GM18519 (cell line): ENCODE measurements around the gene ASPSCR1.
"Not testable (repeated sequence)": the region's sequence is repeated elsewhere in the genome, so short reads cannot be mapped to it uniquely, and the experiment has no call there.

Experiments used
- ATAC-seq: cut with Tn5 transposase; IDR thresholded peaks from one replicate; pipeline ENCODE4 v1.9.1; 2021; ENCODE audit warnings: mild to moderate bottlenecking, moderate library complexity; ENCODE audit not compliant: unreplicated experiment, low FRiP score

The ASPSCR1 gene

GRCh38 chr17:81941484-81942166 lies 35.8 kb upstream of the ASPSCR1 start:
- ATAC-seq, result no peak

GRCh38 chr17:81942167-81942553 lies 35.3 kb upstream of the ASPSCR1 start:
- no peak for ATAC-seq

- ATAC-seq, result no peak
Observed at GRCh38 chr17:81944858-81945257, 32.6 kb upstream of the ASPSCR1 start.

- no peak for ATAC-seq
Observed at GRCh38 chr17:81947189-81947588, 30.2 kb upstream of the ASPSCR1 start, which contains the start of gene MYADML2. Gene MYADML2, minus strand, starts transcription at chr17:81947233. Its CDS starts 5,492 bp downstream, at chr17:81941741.

DNA sequence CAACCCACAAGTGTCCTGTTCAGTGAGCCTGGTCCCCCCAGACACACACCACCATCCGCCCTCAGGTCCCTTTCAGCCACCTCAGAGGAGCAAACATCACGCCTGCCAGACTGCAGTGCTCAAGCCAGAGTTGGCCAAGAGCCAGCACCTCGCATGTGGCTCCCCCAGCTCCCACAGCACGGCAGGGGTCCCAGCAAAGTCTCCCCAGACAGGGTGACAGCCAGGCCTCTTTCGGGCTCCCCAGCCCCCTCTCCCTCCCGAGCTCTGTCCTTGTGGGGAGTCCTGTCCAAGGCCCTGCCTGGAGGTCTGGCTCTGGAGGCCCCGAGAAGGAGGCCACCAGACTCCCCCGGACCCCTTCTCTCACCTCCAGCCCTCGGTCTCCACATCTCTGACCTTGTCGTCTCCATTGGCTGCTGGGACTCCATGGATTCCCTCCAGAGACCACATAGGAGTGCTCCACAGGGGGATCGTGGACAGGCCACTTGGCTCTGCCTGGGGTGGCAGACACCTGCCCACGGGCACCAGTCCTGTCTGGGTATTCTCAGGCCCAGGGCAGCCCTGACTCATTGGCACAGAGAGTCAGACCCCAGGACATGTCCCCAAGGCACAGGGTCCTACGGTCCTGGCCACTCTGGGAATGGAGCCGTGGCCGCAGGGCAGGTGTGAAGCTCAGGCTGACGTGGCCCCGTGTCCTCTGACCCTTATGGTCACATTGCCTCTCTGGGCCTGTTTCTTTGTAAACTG lies 28.6 kb upstream of the ASPSCR1 start:
- ATAC-seq, result no peak

DNA sequence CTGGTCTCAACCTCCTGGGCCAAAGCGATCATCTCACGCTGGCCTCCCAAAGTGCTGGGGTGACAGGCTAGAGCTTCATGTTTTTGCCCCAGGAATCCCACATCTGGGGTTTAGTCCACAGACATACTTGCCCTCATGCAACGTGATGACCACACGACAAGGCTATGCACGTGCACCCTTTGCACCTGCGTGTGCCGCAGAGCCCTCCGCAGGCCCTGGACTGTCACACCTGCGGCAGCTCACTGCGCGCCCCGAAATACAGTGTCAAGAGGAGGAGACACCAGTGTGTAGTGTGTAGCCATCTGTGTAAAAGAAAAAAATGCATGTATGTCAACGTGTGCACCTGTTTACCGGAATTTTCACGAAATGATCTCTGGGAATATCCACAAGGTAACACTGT lies 26.9 kb upstream of the ASPSCR1 start:
- no peak for ATAC-seq

DNA sequence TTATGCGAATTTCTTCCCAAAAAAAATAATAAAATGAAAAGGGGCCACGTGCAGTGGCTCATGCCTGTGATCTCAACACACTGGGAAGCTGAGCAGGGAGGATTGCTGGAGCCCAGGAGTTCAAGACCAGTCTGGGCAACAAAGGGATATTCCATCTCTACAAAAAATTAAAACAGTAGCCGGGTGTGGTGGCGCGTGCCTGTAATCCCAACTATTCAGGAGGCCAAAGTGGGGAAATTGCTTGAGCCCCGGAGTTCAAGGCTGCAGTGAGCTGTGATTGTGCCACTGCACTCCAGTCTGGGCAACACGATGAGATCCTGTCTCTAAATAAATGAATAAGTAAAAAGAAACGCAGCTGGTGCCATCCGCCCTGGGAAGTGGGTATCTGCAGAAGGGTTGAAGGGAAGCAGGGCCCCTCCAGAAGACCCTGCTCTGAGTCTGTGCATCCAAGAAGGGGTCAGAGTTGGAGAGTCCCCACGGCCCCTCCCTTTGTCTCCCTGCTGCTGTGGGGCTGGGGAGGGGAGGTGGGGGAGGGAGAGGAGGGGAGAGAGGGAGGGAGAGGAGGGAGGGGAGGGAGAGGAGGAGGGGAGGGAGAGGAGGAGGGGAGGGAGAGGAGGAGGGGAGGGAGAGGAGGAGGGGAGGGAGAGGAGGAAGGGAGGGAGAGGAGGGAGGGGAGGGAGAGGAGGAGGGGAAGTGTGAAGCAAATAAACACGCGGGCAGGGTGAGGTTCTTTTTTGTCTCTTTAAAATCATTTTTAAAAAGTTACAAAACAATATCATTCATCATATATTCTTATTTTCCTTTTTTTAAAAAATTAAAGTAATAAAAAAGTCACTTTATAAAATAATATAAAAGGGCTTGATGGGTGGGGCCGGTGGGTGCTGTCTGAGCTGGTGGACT lies 25.4 kb upstream of the ASPSCR1 start:
- ATAC-seq, result no peak

GRCh38 chr17:81952792-81953228 lies 24.6 kb upstream of the ASPSCR1 start:
- ATAC-seq, result no peak

- ATAC-seq, result not testable (repeated sequence)
Observed at GRCh38 chr17:81953443-81953842, 24.0 kb upstream of the ASPSCR1 start.

- no peak for ATAC-seq
Observed at GRCh38 chr17:81954131-81955057, 23.0 kb upstream of the ASPSCR1 start.

- no peak for ATAC-seq
Observed at GRCh38 chr17:81955058-81955681, 22.3 kb upstream of the ASPSCR1 start.

- no peak for ATAC-seq
Observed at GRCh38 chr17:81955756-81956544, 21.5 kb upstream of the ASPSCR1 start.

GRCh38 chr17:81956607-81957589 lies 20.5 kb upstream of the ASPSCR1 start:
- no peak for ATAC-seq

DNA sequence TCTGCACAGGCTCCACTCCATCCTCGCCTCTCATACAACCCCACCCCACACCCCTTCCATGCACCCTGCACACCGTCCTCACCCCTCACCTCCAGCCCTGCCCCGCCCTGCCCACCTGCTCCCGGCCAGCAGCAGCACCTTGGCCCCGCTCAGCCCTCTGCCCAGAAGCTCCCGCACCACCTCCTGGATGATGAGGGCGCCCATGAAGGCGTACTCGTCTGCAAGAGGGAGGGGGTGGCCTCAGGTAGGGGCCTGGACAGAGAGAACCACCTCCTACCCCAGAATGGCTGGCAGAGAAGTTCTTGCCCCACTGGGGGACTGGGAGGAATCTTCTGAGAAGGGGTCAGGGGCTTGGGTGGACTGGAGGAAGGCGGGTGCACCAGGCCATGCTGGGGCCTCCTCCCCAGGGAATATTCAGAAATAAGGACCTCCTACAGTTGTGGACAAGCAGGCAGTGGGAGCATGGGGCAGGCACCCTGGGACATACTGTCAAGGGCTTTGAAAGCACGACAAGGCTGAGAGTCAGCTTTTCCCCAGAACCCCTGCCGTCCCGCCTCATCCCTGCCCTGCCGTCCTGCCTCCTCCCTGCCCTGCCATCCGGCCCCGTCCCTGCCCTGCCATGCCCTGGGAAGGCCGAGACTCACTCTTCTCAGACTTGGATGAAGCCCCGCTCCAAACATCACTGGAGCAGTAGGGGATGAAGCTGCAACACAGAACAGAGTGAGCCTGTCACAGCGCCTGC lies 19.6 kb upstream of the ASPSCR1 start:
- ATAC-seq, result no peak

GRCh38 chr17:81958633-81959342 lies 18.6 kb upstream of the ASPSCR1 start:
- ATAC-seq, result no peak
